ENCODE measurements around the gene LIN7C.
A peak's percentile ranks its signal among the peaks of the same experiment; 100 is the strongest.
"Not testable (repeated sequence)": the region's sequence is repeated elsewhere in the genome, so short reads cannot be mapped to it uniquely, and the experiment has no call there.

The LIN7C gene

DNA sequence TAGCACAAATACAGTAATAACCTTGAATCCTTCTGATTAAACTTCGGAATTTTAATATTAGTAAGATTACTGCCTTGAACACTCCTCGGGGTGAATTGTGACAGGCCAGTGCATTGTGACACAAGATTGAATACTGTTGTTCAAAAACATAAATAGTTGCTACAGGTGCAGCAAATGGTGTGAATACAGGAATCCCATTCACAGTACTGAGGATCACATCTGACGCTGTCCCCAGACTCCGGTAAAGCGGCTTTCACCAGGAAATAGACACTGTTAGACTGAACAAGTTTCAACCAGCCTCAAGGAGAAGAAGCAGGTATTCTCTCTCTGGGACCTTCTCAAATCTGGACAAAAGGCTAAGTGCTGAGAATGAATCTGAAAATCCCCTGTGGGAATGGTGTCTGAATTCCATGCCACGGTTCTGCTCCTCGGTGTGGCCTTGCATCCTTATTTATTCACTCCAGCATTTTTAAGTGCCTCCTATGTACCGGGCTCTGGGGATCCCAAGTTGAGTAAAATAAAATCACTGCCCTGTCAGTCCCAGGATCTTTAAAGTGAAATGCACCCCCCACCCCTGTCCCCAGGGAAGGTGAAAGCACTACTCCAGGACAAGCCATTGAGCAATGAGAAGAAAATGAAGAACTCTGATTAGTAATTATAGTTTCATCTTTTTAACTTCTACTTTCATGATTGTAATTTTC lies 37.4 kb downstream of the LIN7C start:
- DNase-seq: no peak

DNA sequence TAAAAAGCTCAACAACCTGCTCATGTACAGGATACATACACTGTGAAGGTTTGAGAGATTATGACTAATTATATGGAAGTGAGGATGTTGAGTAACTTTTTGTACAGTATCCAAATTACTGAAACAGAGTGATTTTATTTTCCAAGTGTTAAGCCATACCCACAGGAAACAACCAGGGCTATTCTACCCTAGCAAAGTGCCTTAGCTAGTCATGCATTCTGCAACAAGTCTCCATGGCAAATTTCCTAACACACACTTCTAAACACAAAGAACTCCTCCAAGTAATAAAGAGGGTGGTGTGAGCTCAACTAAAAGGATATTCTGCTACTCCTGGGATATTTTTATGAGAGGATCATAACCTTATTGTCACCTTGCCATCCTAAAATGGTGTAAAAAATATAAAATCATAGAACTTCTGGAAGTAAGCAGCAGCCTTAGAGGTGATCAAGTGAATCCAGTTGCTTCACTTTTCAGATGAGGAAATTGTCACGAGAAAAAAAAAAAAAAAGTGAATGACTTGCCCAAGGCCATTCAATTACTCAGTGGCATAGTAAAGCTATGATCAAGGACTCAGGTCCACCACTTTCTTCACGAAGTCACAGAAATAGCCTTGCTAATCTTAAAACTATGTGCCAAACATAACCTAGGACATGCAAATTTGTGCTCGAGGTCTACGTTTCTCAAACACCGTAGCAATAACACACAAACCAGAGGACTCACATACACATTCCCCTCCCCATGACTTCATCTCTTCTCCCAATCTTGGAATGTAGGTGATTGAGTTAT lies 38.2 kb downstream of the LIN7C start:
- DNase-seq: peak; percentile 46

GRCh38 chr11:27467181-27467913 lies 39.2 kb downstream of the LIN7C start:
- DNase-seq: no peak

- no peak for DNase-seq
Observed at GRCh38 chr11:27466363-27466762, 40.2 kb downstream of the LIN7C start.

GRCh38 chr11:27465629-27466028 lies 40.9 kb downstream of the LIN7C start:
- DNase-seq: no peak

- no peak for DNase-seq
Observed at GRCh38 chr11:27464909-27465308, 41.7 kb downstream of the LIN7C start.

DNA sequence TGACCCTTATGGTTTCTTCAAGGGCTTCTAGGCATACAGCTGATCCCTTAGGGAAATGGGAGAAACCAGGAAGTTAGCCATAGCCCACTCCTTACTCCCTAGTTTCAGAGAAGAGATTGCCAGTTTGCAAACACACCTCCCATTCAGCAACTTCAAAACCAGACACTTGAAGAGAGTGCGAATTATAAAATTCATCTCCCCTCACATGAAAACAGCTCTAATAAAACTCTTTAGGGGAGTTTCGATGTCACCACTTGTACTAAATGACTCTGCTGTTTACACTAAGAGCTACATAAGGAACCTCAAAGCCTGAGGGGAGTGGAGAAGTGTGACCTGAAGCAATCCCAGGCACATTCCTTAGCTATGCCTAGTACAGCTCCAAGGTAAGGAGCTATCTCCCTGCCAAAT lies 42.3 kb downstream of the LIN7C start:
- DNase-seq: peak; percentile 28

- no peak for DNase-seq
Observed at GRCh38 chr11:27462543-27462942, 44.0 kb downstream of the LIN7C start.

DNA sequence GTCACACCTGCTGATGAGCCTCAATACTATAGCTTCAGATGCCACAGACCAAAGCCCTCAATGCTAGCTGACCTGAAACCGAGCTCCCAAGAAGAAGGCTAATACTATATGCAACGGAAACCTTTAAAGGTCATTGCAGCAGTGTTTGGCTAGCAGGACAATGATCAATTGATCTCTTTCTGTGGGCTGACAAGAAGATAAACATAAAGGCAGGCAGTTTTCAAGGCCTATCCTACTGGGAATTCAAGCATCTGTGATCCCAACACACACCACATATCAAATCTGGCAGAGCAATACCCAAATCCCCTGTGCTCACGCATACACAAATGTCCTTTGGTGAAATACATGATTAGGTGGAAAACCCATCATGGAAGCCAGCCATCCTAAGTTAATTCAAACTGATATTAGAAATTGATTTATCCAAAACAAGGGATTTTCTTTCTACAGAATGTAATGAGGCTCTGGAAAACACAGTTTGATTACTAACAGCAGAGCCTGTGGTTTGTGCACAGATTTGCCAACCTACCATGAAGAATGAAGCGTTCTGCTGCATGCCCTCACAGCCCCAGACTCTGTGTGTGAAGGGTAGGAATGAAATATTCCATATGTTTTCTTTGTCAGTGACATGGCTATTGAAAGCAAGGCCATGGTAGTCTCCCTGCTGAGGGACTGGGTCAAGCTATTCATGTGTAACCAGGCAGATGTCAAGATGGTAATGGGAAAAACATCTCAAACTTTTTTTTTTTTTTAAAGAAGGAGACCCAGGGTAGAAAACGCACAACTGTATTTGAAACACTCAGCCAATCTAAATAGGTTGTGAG lies 46.2 kb downstream of the LIN7C start:
- no peak for DNase-seq

DNA sequence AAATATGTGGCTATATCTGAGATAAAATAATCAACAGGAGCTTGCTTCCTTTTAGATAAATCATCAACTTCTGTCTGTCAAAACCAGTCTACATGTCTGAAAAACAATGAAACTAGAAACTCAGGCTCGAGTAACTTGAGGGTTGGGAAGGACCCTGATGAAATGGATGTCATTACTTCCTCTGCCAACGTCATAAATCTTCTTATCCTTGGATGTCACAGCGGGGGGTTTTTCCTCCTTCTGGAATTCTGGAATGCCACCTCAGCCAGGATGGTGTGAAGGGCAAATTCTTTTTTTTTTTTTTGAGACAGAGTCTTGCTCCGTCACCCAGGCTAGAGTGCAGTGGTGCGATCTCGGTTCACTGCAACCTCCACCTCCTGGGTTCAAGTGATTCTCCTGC lies 47.4 kb downstream of the LIN7C start:
- DNase-seq: no peak

DNA sequence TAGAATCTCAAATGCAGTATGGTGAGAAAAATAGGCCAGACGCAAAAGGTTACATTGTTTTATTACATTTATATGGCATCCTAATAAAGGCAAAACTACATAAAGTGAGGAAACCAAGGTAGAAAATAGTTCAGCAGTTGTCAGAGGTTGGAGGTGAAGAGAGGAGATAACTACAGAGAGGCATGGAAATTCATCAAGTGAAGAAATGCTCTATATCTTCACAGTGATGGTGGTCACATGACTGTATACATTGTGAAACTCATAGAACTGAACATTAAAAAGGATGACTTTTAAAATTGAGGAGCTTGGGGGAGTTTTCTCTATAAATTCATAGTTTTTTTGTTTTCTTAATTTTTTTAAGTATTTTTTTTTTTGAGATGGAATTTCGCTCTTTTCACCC lies 48.4 kb downstream of the LIN7C start:
- DNase-seq: no peak

DNA sequence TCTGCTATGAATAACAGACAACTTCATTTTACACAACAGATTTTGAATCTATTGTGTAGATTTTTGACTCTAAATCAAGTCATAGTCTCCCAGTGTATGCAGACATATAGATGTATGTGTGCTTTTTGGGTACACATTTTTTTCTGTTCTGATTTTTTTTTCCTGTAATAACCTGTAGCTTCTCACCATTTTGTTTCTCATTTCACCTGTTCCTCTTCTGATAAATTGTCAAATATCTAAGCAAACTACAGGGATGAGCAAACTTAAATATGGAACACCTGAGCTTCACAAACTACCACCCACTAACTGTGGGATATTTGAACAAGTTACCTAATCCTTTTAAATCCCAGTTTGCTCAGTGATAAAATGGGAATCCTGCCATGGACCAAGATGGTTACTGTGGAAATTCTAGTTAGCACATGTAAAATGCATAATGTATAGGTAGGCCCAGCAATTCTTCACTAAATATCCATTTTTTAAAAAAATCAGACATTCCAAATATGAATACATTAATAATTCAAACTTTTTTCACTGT lies 49.7 kb downstream of the LIN7C start:
- DNase-seq: peak; percentile 37

GRCh38 chr11:27456140-27456794 lies 50.3 kb downstream of the LIN7C start:
- DNase-seq: peak; percentile 81

DNA sequence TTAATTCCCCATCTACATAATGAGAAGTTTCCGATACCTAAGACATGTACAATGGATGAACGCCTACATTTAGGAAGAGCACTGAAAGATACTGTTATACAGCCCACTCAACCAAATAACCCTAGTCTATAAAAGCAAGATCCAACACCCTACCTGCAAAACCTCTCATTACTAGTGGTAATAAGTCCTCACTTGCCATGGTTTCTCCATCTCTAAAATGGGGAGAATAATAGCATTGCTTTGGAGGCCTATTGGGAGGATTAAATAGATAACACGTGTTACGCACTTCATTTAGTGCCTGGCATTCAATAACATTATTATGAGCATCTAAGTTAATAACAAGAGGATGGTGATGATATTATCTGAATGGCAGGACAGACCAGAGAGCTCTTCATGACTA lies 50.9 kb downstream of the LIN7C start:
- DNase-seq: peak; percentile 26

DNA sequence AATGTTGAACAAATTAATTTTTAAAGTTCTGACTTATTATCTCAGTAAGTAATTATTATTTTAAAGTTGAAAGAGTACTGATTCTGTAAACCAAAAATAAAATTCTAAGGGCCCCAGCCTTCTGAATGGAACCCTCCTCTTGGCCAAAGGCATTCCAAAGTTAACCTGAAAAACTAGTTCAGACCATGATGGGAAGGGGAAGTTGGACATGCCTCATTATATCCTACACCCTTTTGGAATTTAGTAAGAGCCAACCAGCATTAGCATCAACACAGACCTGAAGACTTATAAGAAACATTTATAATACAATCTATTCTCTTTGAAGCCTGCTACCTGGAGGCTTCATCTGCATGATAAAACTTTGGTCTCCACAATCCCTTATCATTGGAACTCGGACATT lies 52.9 kb downstream of the LIN7C start:
- no peak for DNase-seq

DNA sequence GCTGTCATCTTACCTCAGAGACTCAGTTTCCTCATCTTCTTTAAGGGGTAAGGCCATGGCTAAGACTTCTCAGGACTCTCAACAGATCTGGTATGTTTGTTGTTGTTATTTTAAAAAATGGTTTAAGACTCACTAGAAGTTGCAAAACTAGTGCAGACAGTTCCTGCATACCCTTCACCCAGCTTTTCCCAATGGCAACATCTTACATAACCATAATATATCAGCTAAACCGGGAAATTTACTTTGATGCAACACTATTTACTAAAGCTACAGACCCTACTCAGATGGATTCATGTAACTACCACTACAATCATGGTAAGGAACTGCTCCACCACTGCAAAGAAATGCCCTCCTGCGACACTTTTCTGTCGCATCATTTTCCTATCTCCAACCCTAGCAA lies 54.4 kb downstream of the LIN7C start:
- DNase-seq: no peak

GRCh38 chr11:27451244-27451965 lies 55.2 kb downstream of the LIN7C start:
- no peak for DNase-seq

GRCh38 chr11:27448184-27448540 lies 58.4 kb downstream of the LIN7C start:
- DNase-seq: not testable (repeated sequence)

GRCh38 chr11:27447288-27448183 lies 59.0 kb downstream of the LIN7C start:
- DNase-seq: no peak

GRCh38 chr11:27445625-27446024 lies 60.9 kb downstream of the LIN7C start:
- DNase-seq: no peak

All from DMS53 (cell line).